ENCODE measurements around the gene GPR162. TPM values are rescaled to one million over a fixed set of nuclear protein-coding genes. Genes with fewer than 3 reads are reported as not detected.

Gene GPR162
- polyA plus RNA-seq, 1 donor from 2014 or later, result 82.8 TPM

DNA sequence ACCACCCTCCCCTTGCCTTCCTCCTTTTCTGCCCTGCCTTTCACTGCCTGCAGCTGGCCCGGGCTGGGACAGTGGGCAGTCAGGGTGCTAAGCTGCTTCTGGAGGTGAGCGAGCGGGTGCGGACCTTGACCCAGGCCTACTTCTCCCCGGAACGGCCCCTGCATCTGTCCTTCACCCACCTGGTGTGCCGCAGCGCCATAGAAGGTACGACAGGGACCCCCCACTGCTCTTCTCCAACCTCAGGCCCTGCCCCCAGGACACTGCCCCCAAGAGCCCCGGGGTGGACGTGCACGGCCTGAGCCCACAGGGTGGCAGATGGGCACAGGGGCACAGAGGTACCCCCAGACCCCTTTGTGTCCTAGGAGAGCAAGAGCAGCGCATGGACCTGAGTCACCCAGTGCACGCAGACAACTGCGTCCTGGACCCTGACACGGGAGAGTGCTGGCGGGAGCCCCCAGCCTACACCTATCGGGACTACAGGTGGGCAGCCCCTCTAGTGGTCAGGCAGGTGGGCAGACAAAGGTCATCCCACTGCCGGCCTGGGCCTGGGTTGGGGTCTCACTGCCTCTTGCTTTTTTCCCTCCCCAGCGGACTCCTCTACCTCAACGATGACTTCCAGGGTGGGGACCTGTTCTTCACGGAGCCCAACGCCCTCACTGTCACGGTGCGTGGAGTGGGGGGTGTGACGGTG, 15.9 kb downstream of the GPR162 start:
- Histone ChIP-seq H3K36me3 (ENCODE audit: insufficient read depth, low read length) (no peaks in the 10 kb centered on the region), H2AFZ (ENCODE audit: low read depth, low read length) (no peak overlapping the region), H3K79me2 (replicated peaks; ENCODE audit: insufficient read depth, low read length) (no peaks in the 10 kb centered on the region), H3K27ac (ENCODE audit: low read length) (no peak overlapping the region), H3K9ac (ENCODE audit: low read length) (no peak overlapping the region), H4K20me1 (ENCODE audit: insufficient read depth) (no peaks in the 10 kb centered on the region), H3K4me2 (ENCODE audit: low read length) (no peak overlapping the region), H3K9me2 (ENCODE audit: insufficient read depth, low read length) (no peaks in the 10 kb centered on the region), H3K4me3 (ENCODE audit: low read length) (no peak overlapping the region), H3K27me3 (ENCODE audit: insufficient read depth, low read depth, low read length) (no peaks in the 10 kb centered on the region), H3F3A (ENCODE audit: insufficient read depth, low read length, poor library complexity, severe bottlenecking) (no peaks in the 10 kb centered on the region), H3K9me3 (ENCODE audit: low read length) (no peaks in the 10 kb centered on the region)
- TF ChIP-seq MXI1 (conservative IDR thresholded peaks at IDR 0.05; ENCODE audit: poor library complexity, severe bottlenecking) (no peak), EP300 (conservative IDR thresholded peaks at IDR 0.05; ENCODE audit: poor library complexity, severe bottlenecking) (no peak), TAF1 (IDR thresholded peaks at IDR 0.05; ENCODE audit: low read depth) (no peak), RAD21 (conservative IDR thresholded peaks at IDR 0.05) (no peak), EZH2 (IDR thresholded peaks at IDR 0.05; ENCODE audit: borderline replicate concordance, insufficient read depth, low read length, poor library complexity, severe bottlenecking) (no peak), POLR2AphosphoS5 (IDR thresholded peaks at IDR 0.05) (no peak)
- TF ChIP-seq, protein P1, sequence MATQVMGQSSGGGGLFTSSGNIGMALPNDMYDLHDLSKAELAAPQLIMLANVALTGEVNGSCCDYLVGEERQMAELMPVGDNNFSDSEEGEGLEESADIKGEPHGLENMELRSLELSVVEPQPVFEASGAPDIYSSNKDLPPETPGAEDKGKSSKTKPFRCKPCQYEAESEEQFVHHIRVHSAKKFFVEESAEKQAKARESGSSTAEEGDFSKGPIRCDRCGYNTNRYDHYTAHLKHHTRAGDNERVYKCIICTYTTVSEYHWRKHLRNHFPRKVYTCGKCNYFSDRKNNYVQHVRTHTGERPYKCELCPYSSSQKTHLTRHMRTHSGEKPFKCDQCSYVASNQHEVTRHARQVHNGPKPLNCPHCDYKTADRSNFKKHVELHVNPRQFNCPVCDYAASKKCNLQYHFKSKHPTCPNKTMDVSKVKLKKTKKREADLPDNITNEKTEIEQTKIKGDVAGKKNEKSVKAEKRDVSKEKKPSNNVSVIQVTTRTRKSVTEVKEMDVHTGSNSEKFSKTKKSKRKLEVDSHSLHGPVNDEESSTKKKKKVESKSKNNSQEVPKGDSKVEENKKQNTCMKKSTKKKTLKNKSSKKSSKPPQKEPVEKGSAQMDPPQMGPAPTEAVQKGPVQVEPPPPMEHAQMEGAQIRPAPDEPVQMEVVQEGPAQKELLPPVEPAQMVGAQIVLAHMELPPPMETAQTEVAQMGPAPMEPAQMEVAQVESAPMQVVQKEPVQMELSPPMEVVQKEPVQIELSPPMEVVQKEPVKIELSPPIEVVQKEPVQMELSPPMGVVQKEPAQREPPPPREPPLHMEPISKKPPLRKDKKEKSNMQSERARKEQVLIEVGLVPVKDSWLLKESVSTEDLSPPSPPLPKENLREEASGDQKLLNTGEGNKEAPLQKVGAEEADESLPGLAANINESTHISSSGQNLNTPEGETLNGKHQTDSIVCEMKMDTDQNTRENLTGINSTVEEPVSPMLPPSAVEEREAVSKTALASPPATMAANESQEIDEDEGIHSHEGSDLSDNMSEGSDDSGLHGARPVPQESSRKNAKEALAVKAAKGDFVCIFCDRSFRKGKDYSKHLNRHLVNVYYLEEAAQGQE (IDR thresholded peaks at IDR 0.05; ENCODE audit: borderline replicate concordance), result no peak
- TF ChIP-seq, protein P2, sequence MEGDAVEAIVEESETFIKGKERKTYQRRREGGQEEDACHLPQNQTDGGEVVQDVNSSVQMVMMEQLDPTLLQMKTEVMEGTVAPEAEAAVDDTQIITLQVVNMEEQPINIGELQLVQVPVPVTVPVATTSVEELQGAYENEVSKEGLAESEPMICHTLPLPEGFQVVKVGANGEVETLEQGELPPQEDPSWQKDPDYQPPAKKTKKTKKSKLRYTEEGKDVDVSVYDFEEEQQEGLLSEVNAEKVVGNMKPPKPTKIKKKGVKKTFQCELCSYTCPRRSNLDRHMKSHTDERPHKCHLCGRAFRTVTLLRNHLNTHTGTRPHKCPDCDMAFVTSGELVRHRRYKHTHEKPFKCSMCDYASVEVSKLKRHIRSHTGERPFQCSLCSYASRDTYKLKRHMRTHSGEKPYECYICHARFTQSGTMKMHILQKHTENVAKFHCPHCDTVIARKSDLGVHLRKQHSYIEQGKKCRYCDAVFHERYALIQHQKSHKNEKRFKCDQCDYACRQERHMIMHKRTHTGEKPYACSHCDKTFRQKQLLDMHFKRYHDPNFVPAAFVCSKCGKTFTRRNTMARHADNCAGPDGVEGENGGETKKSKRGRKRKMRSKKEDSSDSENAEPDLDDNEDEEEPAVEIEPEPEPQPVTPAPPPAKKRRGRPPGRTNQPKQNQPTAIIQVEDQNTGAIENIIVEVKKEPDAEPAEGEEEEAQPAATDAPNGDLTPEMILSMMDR (IDR thresholded peaks at IDR 0.05; ENCODE audit: poor library complexity, severe bottlenecking), result no peak

DNA sequence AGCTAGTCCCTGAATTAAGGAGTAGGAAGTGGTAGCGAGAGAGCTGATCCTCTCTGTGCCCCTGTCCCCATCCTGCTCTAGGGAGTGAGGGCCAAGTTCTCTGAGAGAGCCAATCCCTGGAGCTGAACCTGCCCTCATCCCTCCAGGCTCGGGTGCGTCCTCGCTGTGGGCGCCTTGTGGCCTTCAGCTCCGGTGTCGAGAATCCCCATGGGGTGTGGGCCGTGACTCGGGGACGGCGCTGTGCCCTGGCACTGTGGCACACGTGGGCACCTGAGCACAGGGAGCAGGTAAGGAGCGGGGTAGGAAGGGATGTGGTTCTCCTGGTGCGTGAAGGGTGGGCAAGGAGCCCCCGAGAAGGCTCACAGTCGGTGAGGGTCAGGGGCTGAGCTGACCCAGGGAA, 17.2 kb downstream of the GPR162 start:
- H2AFZ ChIP-seq (ENCODE audit: low read depth, low read length), result no peak overlapping the region
- no peak overlapping the region for H3K4me2 ChIP-seq (ENCODE audit: low read length)
- no peak overlapping the region for H3K27ac ChIP-seq (ENCODE audit: low read length)
- no peaks in the 10 kb centered on the region for H3K36me3 ChIP-seq (ENCODE audit: insufficient read depth, low read length)
- H3K9me2 ChIP-seq (ENCODE audit: insufficient read depth, low read length), result no peaks in the 10 kb centered on the region
- no peaks in the 10 kb centered on the region for H3K79me2 ChIP-seq (replicated peaks; ENCODE audit: insufficient read depth, low read length)
- H3F3A ChIP-seq (ENCODE audit: insufficient read depth, low read length, poor library complexity, severe bottlenecking), result no peaks in the 10 kb centered on the region
- no peaks in the 10 kb centered on the region for H3K9me3 ChIP-seq (ENCODE audit: low read length)
- H3K27me3 ChIP-seq (ENCODE audit: insufficient read depth, low read depth, low read length), result no peaks in the 10 kb centered on the region
- H3K9ac ChIP-seq (ENCODE audit: low read length), result no peak overlapping the region
- no peaks in the 10 kb centered on the region for H4K20me1 ChIP-seq (ENCODE audit: insufficient read depth)
- TF ChIP-seq TAF1 (IDR thresholded peaks at IDR 0.05; ENCODE audit: low read depth) (no peak), MXI1 (conservative IDR thresholded peaks at IDR 0.05; ENCODE audit: poor library complexity, severe bottlenecking) (no peak), POLR2AphosphoS5 (IDR thresholded peaks at IDR 0.05) (no peak), EP300 (conservative IDR thresholded peaks at IDR 0.05; ENCODE audit: poor library complexity, severe bottlenecking) (no peak), EZH2 (IDR thresholded peaks at IDR 0.05; ENCODE audit: borderline replicate concordance, insufficient read depth, low read length, poor library complexity, severe bottlenecking) (no peak), RAD21 (conservative IDR thresholded peaks at IDR 0.05) (no peak), SMC3 (conservative IDR thresholded peaks at IDR 0.05; ENCODE audit: poor library complexity) (no peak)
- TF ChIP-seq, protein P2 (IDR thresholded peaks at IDR 0.05; ENCODE audit: poor library complexity, severe bottlenecking), result no peak
- TF ChIP-seq, protein P1 (IDR thresholded peaks at IDR 0.05; ENCODE audit: borderline replicate concordance), result no peak
- H3K4me3 ChIP-seq (ENCODE audit: low read length), result no peak overlapping the region

Data from neural cell (in vitro differentiated cells).